A549 (cell line): ENCODE data around the gene NUAK2. TPM values are rescaled to one million over a fixed set of nuclear protein-coding genes. Genes with fewer than 3 reads are reported as not detected.
"Not testable (repeated sequence)": the region's sequence is repeated elsewhere in the genome, so short reads cannot be mapped to it uniquely, and the experiment has no call there.

Source experiments
- ATAC-seq, 2 experiments: fragments of 200-7000 bp in 1 of 2; fragments of >200 bp in 1 of 2; cut with Nextera tagmentation in 1 of 2; cut with Tn5 transposase in 1 of 2; 3 replicates each; pipeline versions ENCODE4 v1.8.0 to v1.9.1; 2018 to 2020; ENCODE audit warnings: mild to moderate bottlenecking in 1 of 2, moderate library complexity in 1 of 2
- CTCF ChIA-PET: fragments of 300-600 bp; sonication (Branson Sonifier 250); formaldehyde crosslinking; extraction: SDS; loops from one replicate; lab custom pipeline; 2021; ENCODE audit warnings: antibody characterized with exemption, inconsistent platforms; lab: Yijun Ruan, JAX
- POLR2A ChIA-PET: fragments of 350-600 bp; formaldehyde crosslinking; extraction: SDS; loops from one replicate; lab custom pipeline; 2021; ENCODE audit warnings: antibody characterized with exemption, inconsistent platforms; lab: Yijun Ruan, JAX
- DNase-seq, 2 experiments: peaks; one replicate each; pipeline versions ENCODE4 v3.0.0 to v3.0.0-alpha.2; 2011 to 2016; ENCODE audit warnings: low read depth in 1 of 2, low spot score in 1 of 2
- FAIRE-seq: peaks from 2 replicates; lab custom pipeline; 2011; peaks lifted over from hg19 to GRCh38; lab: Jason Lieb, UNC
- H3K27ac ChIP-seq, 2 experiments: fragments of >200 bp; sonication (Bioruptor Twin); formaldehyde crosslinking; 3 replicates each; pipeline ENCODE4 v1.5.1; 2016 to 2017
- H3K4me1 ChIP-seq: fragments of >200 bp; sonication (Bioruptor Twin); formaldehyde crosslinking; 3 replicates; pipeline ENCODE4 v1.6.1; 2016
- H3K4me2 ChIP-seq: fragments of >200 bp; sonication (Bioruptor Twin); formaldehyde crosslinking; 3 replicates; pipeline ENCODE4 v1.6.1; 2016
- H3K4me3 ChIP-seq: fragments of >200 bp; sonication (Bioruptor Twin); formaldehyde crosslinking; 3 replicates; pipeline ENCODE4 v1.5.1; 2016
- H3K9me3 ChIP-seq: fragments of >200 bp; sonication (Bioruptor Twin); formaldehyde crosslinking; 3 replicates; pipeline ENCODE4 v1.6.1; 2016
- ATOH8 ChIP-seq: fragments of 250-450 bp; sonication (Bioruptor Pico); IDR thresholded peaks from 2 replicates; pipeline ENCODE4 v1.5.0; 2020; ENCODE audit warnings: low read depth, mild to moderate bottlenecking, moderate library complexity
- BCL3 ChIP-seq: fragments of >200 bp; sonication (Bioruptor Twin); formaldehyde crosslinking; IDR thresholded peaks from 3 replicates; pipeline ENCODE4 v1.6.1; 2016
- BHLHE40 ChIP-seq: IDR thresholded peaks from 2 replicates; pipeline ENCODE4 v1.6.1; 2012; ENCODE audit warnings: low read depth, low read length, inconsistent platforms
- CBX2 ChIP-seq: fragments of 200-600 bp; sonication (generic); IDR thresholded peaks from 2 replicates; pipeline ENCODE4 v1.6.1; 2016; ENCODE audit warnings: low read depth, mild to moderate bottlenecking, borderline replicate concordance
- CBX8 ChIP-seq: fragments of 200-600 bp; sonication (generic); IDR thresholded peaks from 2 replicates; pipeline ENCODE4 v1.6.1; 2016
- CHD2 ChIP-seq: fragments of 150-350 bp; IDR thresholded peaks from 2 replicates; pipeline ENCODE4 v1.6.1; 2014; ENCODE audit warnings: low read length; ENCODE audit not compliant: partially characterized antibody
- CHD4 ChIP-seq: fragments of 200-600 bp; sonication (generic); IDR thresholded peaks from 2 replicates; pipeline ENCODE4 v1.6.1; 2016; ENCODE audit warnings: antibody characterized with exemption, mild to moderate bottlenecking, borderline replicate concordance
- EHF ChIP-seq: fragments of 250-450 bp; sonication (Bioruptor Pico); IDR thresholded peaks from 2 replicates; pipeline ENCODE4 v1.5.0; 2020; ENCODE audit warnings: mild to moderate bottlenecking
- EHMT2 ChIP-seq: fragments of 200-600 bp; sonication (generic); IDR thresholded peaks from 2 replicates; pipeline ENCODE4 v1.6.1; 2016; ENCODE audit warnings: antibody characterized with exemption, low read depth, mild to moderate bottlenecking, moderate library complexity
- EP300 ChIP-seq, 2 experiments: fragments of >200 bp; sonication (Bioruptor Twin); formaldehyde crosslinking; IDR thresholded peaks; 2 replicates in 1 of 2; 3 replicates in 1 of 2; pipeline ENCODE4 v1.6.1; 2016 to 2017
- FOSB ChIP-seq: fragments of 250-450 bp; sonication (Bioruptor Pico); IDR thresholded peaks from 2 replicates; pipeline ENCODE4 v1.5.0; 2020; ENCODE audit warnings: mild to moderate bottlenecking, moderate library complexity
- FOXS1 ChIP-seq: fragments of 250-450 bp; sonication (Bioruptor Pico); IDR thresholded peaks from 2 replicates; pipeline ENCODE4 v1.5.0; 2020; ENCODE audit warnings: mild to moderate bottlenecking, moderate library complexity
- HDAC2 ChIP-seq: fragments of 200-600 bp; sonication (generic); IDR thresholded peaks from 2 replicates; pipeline ENCODE4 v1.6.1; 2016
- HES2 ChIP-seq: fragments of >200 bp; sonication (Bioruptor Twin); formaldehyde crosslinking; IDR thresholded peaks from 2 replicates; pipeline ENCODE4 v1.6.1; 2016
- JUN ChIP-seq, 2 experiments: fragments of >200 bp; sonication (Bioruptor Twin); formaldehyde crosslinking; IDR thresholded peaks; 2 replicates in 1 of 2; 3 replicates in 1 of 2; pipeline ENCODE4 v1.6.1; 2016 to 2017
- KDM1A ChIP-seq: fragments of 200-600 bp; sonication (generic); IDR thresholded peaks from 2 replicates; pipeline ENCODE4 v1.6.1; 2016; ENCODE audit warnings: low read depth, mild to moderate bottlenecking
- MAFK ChIP-seq: fragments of 450-650 bp; IDR thresholded peaks from 2 replicates; pipeline ENCODE4 v1.6.1; 2014; ENCODE audit not compliant: partially characterized antibody
- MAZ ChIP-seq: fragments of 150-350 bp; IDR thresholded peaks from 2 replicates; pipeline ENCODE4 v1.6.1; 2014; ENCODE audit warnings: antibody characterized with exemption, low read depth, low read length, borderline replicate concordance
- MYC ChIP-seq: IDR thresholded peaks from 2 replicates; pipeline ENCODE4 v1.6.1; 2012; ENCODE audit warnings: mild to moderate bottlenecking, inconsistent platforms, low read length, improper control_type of control experiment, borderline replicate concordance
- NFE2L2 ChIP-seq: fragments of 150-350 bp; conservative IDR thresholded peaks from 2 replicates; pipeline ENCODE4 v1.6.1; 2014; ENCODE audit warnings: low read length
- NR3C1 ChIP-seq: fragments of >200 bp; sonication (Bioruptor Twin); formaldehyde crosslinking; IDR thresholded peaks from 3 replicates; pipeline ENCODE4 v1.6.1; 2017
- POLR2A ChIP-seq: IDR thresholded peaks from 2 replicates; pipeline ENCODE4 v1.6.1; 2012; ENCODE audit warnings: mild to moderate bottlenecking, low read length
- SMC3 ChIP-seq: fragments of >200 bp; sonication (Bioruptor Twin); formaldehyde crosslinking; IDR thresholded peaks from 3 replicates; pipeline ENCODE4 v1.6.1; 2018; ENCODE audit warnings: inconsistent platforms
- SREBF2 ChIP-seq: fragments of 450-650 bp; IDR thresholded peaks from 2 replicates; pipeline ENCODE4 v1.6.1; 2014; ENCODE audit warnings: mild to moderate bottlenecking, moderate library complexity
- TFCP2L1 ChIP-seq: fragments of 250-450 bp; sonication (Bioruptor Pico); IDR thresholded peaks from 2 replicates; pipeline ENCODE4 v1.5.0; 2021; ENCODE audit warnings: mild to moderate bottlenecking
- ZFP36 ChIP-seq: fragments of 450-650 bp; IDR thresholded peaks from 2 replicates; pipeline ENCODE4 v1.6.1; 2014; ENCODE audit warnings: borderline replicate concordance; ENCODE audit not compliant: partially characterized antibody
- ZSCAN20 ChIP-seq: fragments of 250-450 bp; sonication (Bioruptor Pico); IDR thresholded peaks from 2 replicates; pipeline ENCODE4 v1.8.0; 2022; ENCODE audit warnings: mild to moderate bottlenecking, moderate library complexity
- WGBS: methylation state at CpG from one replicate; pipeline ENCODE4 v1.1.6; 2017; ENCODE audit errors: missing lambda C conversion rate; 5-methylcytosine and 5-hydroxymethylcytosine counted together
- polyA plus RNA-seq, 4 experiments: library from polyadenylated mRNA; depleted of rRNA in 3 of 4; stranded (reverse); fragments of >200 nt; fragmentation: RNase III in 1 of 4; extraction: RNeasy Plus Mini Kit Qiagen cat#74134 plus additional on column Dnase treatment in 1 of 4; gene quantifications; 2 replicates in 3 of 4; 3 replicates in 1 of 4; pipeline ENCODE4 v1.2.3, GENCODE V29; 2011 to 2017

NUAK2 gene
- polyA plus RNA-seq, 2 of the 4 experiments (the other 2 are of a cell fraction), result 29.7 to 37.8 TPM

- TF ChIP-seq EHMT2, result no peak
- TF ChIP-seq NFE2L2, result no peak
- no peak for TF ChIP-seq MAFK
- no peak for TF ChIP-seq HES2
- TF ChIP-seq NR3C1, result no peak
- no peak for TF ChIP-seq HDAC2
- TF ChIP-seq KDM1A, result no peak
- no peak for TF ChIP-seq BHLHE40
- TF ChIP-seq MYC, result no peak
- TF ChIP-seq TFCP2L1 (CRISPR knock-in tag), result no peak
- TF ChIP-seq SREBF2, result no peak
- TF ChIP-seq POLR2A, result no peak
- TF ChIP-seq JUN (IDR thresholded peaks at IDR 0.05), result peak; percentile 92 to 96
- TF ChIP-seq CBX8, result no peak
- no peak for TF ChIP-seq CHD4
- TF ChIP-seq EHF, result peak; percentile 74; the same call in 1 of the 2 replicates
Observed at GRCh38 chr1:205284420-205285144, 37.0 kb downstream of the NUAK2 start (continued).

DNA sequence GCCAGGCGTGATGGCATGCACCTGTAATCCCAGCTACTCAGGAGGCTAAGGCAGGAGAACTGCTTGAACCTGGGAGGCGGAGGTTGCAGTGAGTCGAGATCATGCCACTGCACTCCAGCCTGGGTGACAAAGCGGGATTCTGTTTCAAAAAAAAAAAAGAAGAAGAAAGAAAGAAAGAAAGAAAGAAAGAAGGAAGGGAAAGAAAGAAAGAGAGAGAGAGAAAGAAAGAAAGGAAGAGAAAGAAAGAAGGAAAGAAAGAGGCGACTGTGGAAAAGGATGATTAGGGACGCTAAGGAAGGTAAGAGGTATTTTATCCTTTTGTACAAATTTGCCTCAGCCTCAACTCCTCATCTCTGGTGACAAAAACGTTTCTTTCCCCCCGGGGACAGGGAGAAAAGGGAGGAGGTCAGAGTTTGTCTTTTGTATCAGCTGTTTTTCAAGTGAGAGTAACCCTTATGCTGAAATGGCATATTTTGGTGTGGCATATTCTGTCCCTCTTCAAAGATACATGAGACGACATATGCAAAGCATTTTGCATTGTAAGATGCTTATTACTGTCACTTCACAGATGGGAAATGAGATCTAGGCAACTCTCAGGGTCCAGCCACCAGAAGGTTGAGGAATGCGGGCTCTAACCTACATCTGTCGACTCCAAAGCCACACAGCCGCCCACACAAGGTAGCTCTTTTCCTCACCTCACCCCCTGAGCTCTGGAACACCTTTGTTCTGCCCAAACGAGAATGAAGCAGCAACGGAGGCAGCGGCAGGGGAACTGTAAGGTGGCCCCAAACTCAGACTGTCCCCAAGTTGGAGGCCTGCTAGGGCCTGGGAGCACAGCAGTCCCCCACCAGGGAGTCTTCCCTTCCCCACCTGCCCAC lies 38.0 kb downstream of the NUAK2 start:
- TF ChIP-seq SMC3, result no peak
- TF ChIP-seq MAFK, result peak; percentile 90
- no peak for TF ChIP-seq FOSB
- POLR2A ChIA-PET, result interaction anchor here (1.2 to 4.2 kb wide), 2 partner anchors 16 to 38 kb away, joined by 3 to 49 read pairs; no protein-coding TSS in a partner anchor
- CTCF ChIA-PET, result interaction anchor here (1.2 to 89.2 kb wide), 5 partner anchors 9 to 202 kb away, joined by 5 to 3627 read pairs (median 161); partner anchors contain the start of genes KLHDC8A, NUAK2 and TMCC2
- Histone ChIP-seq H3K4me3 (no peak overlapping the region), H3K9me3 (no peaks in the 10 kb centered on the region), H3K4me2 (peak overlapping the region; percentile 73; the same call in 2 of the 3 replicates), H3K27ac (peak overlapping the region; percentile 99 to 100), H3K4me1 (peaks cover 68% of the 10 kb centered on the region)
- no peak for FAIRE-seq
- no peak for ATAC-seq
- 79% methylated on average over 15 of the region's 15 CpGs for WGBS
- DNase-seq, result no peak

GRCh38 chr1:205280666-205281395 lies 40.7 kb downstream of the NUAK2 start:
- H3K4me1 ChIP-seq, result peaks cover 54% of the 10 kb centered on the region
- ATAC-seq, H3K4me3 ChIP-seq, DNase-seq, FAIRE-seq, H3K9me3 ChIP-seq, H3K4me2 ChIP-seq, POLR2A ChIA-PET: not testable (repeated sequence)
- TF ChIP-seq KDM1A, result 0 out of 2 replicates have a peak, but pooled peaks have one; percentile 70
- 94% methylated on average over 10 of the region's 10 CpGs for WGBS
- H3K27ac ChIP-seq, result peak overlapping the region; percentile 50 to 93
- CTCF ChIA-PET, result interaction anchor here (0.9 to 89.2 kb wide), 5 partner anchors 6 to 295 kb away, joined by 3 to 3627 read pairs (median 161); partner anchors contain the start of genes KLHDC8A, NUAK2 and TMCC2

DNA sequence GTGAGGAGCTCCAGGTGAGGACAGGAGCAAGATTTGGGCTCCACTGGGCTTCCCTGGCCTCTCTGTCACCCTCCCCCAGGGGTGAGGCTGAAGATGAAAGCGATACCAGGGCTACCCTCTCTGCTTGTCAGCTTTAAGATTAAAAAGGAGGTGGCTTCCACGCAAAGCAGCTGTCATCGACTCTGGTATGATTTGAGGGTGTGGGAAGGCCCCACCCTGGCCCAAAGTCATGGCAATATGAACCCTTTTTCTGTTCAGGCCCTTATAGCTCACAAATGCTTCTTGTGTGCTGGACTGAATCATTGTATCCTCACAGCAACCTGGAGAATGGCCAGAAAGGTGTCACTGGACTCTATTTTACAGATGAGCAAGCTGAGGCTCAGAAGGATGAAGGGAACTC lies 41.6 kb downstream of the NUAK2 start:
- peak overlapping the region; percentile 50 to 93 for H3K27ac ChIP-seq
- H3K4me2 ChIP-seq, result no peak overlapping the region
- H3K4me3 ChIP-seq, result no peak overlapping the region
- FAIRE-seq, result no peak
- ATAC-seq, result no peak
- H3K9me3 ChIP-seq, result no peaks in the 10 kb centered on the region
- ChIA-PET CTCF (interaction anchor here (1.3 to 89.2 kb wide), 3 partner anchors 10 to 45 kb away, joined by 3 to 3627 read pairs (median 1139); partner anchors contain the start of genes KLHDC8A, NUAK2 and TMCC2), POLR2A (no interaction called here)
- no peak for DNase-seq
- WGBS, result 66% methylated on average over 3 of the region's 3 CpGs
- peaks cover 54% of the 10 kb centered on the region for H3K4me1 ChIP-seq
- TF ChIP-seq HES2, result no peak
- no peak for TF ChIP-seq FOXS1
- TF ChIP-seq EHMT2, result no peak
- no peak for TF ChIP-seq CBX2
- TF ChIP-seq EP300 (IDR thresholded peaks at IDR 0.05), result no peak
- TF ChIP-seq ZFP36, result no peak
- no peak for TF ChIP-seq ATOH8 (CRISPR knock-in tag)
- no peak for TF ChIP-seq CHD2
- TF ChIP-seq MAZ, result no peak
- TF ChIP-seq NFE2L2, result no peak
- no peak for TF ChIP-seq ZSCAN20
- no peak for TF ChIP-seq BCL3
